HEK293 (cell line): ENCODE results near the gene ARTN.

Experiments used
- ELK4 ChIP-seq: IDR thresholded peaks from 2 replicates; pipeline ENCODE4 v1.6.1; 2011; ENCODE audit warnings: mild to moderate bottlenecking, low read depth, low read length, borderline replicate concordance
- HOXA7 ChIP-seq: sonication (generic); formaldehyde crosslinking; IDR thresholded peaks from 2 replicates; pipeline ENCODE4 v1.8.1; 2022; ENCODE audit warnings: missing genetic modification reagents, borderline replicate concordance
- HOXD13 ChIP-seq: sonication (generic); formaldehyde crosslinking; IDR thresholded peaks from 2 replicates; pipeline ENCODE4 v1.8.0; 2022; ENCODE audit warnings: missing genetic modification reagents, borderline replicate concordance
- MEIS1 ChIP-seq: sonication (generic); formaldehyde crosslinking; IDR thresholded peaks from 2 replicates; pipeline ENCODE4 v1.8.1; 2022; ENCODE audit warnings: missing genetic modification reagents, mild to moderate bottlenecking, borderline replicate concordance
- OSR2 ChIP-seq: fragments of 450-650 bp; formaldehyde crosslinking; IDR thresholded peaks from 2 replicates; pipeline ENCODE4 v1.5.1; 2016; ENCODE audit warnings: missing biosample characterization, missing genetic modification characterization
- REPIN1 ChIP-seq: fragments of 450-650 bp; formaldehyde crosslinking; IDR thresholded peaks from 2 replicates; pipeline ENCODE4 v1.5.1; 2017; ENCODE audit warnings: missing biosample characterization, missing genetic modification characterization, low read depth
- SP3 ChIP-seq: fragments of 450-650 bp; formaldehyde crosslinking; IDR thresholded peaks from 2 replicates; pipeline ENCODE4 v1.5.1; 2016; ENCODE audit warnings: missing biosample characterization, missing genetic modification characterization
- ZBTB48 ChIP-seq: fragments of 450-650 bp; formaldehyde crosslinking; IDR thresholded peaks from 2 replicates; pipeline ENCODE4 v1.5.1; 2016; ENCODE audit warnings: missing biosample characterization, missing genetic modification characterization
- ZBTB49 ChIP-seq: fragments of 450-650 bp; formaldehyde crosslinking; IDR thresholded peaks from 2 replicates; pipeline ENCODE4 v1.5.1; 2016; ENCODE audit warnings: missing biosample characterization, missing genetic modification characterization, low read depth
- ZBTB6 ChIP-seq: fragments of 450-650 bp; formaldehyde crosslinking; IDR thresholded peaks from 2 replicates; pipeline ENCODE4 v1.5.1; 2017; ENCODE audit warnings: missing biosample characterization, missing genetic modification characterization
- ZBTB7A ChIP-seq: fragments of 450-650 bp; formaldehyde crosslinking; IDR thresholded peaks from 2 replicates; pipeline ENCODE4 v1.5.1; 2016; ENCODE audit warnings: low read depth, missing biosample characterization, missing genetic modification characterization
- ZNF121 ChIP-seq: fragments of 450-650 bp; formaldehyde crosslinking; IDR thresholded peaks from 2 replicates; pipeline ENCODE4 v1.5.1; 2016; ENCODE audit warnings: missing biosample characterization, missing genetic modification characterization
- ZNF248 ChIP-seq: fragments of 450-650 bp; formaldehyde crosslinking; IDR thresholded peaks from 2 replicates; pipeline ENCODE4 v1.5.1; 2017; ENCODE audit warnings: missing biosample characterization, missing genetic modification characterization
- ZNF274 ChIP-seq, 2 experiments: fragments of 200-500 bp in 1 of 2; fragments of 450-650 bp in 1 of 2; sonication (Bioruptor generic) in 1 of 2; formaldehyde crosslinking in 1 of 2; IDR thresholded peaks; 2 replicates each; pipeline versions ENCODE4 v1.5.1 to v1.6.1; 2014 to 2016; ENCODE audit warnings: borderline replicate concordance in 1 of 2, inconsistent platforms in 1 of 2, low read length in 1 of 2, missing biosample characterization in 1 of 2, missing genetic modification characterization in 1 of 2
- ZNF335 ChIP-seq: fragments of 450-650 bp; formaldehyde crosslinking; conservative IDR thresholded peaks from 2 replicates; pipeline ENCODE4 v1.5.1; 2016; ENCODE audit warnings: missing biosample characterization, missing genetic modification characterization
- ZNF433 ChIP-seq: fragments of 450-650 bp; formaldehyde crosslinking; IDR thresholded peaks from 2 replicates; pipeline ENCODE4 v1.5.1; 2016; ENCODE audit warnings: missing biosample characterization, missing genetic modification characterization, low read depth
- ZNF48 ChIP-seq: fragments of 450-650 bp; formaldehyde crosslinking; IDR thresholded peaks from 2 replicates; pipeline ENCODE4 v1.5.1; 2016; ENCODE audit warnings: missing biosample characterization, missing genetic modification characterization
- ZNF521 ChIP-seq: fragments of 450-650 bp; formaldehyde crosslinking; IDR thresholded peaks from 2 replicates; pipeline ENCODE4 v1.5.1; 2017; ENCODE audit warnings: missing biosample characterization, mild to moderate bottlenecking, missing genetic modification characterization
- ZNF544 ChIP-seq: fragments of 450-650 bp; formaldehyde crosslinking; IDR thresholded peaks from 2 replicates; pipeline ENCODE4 v1.5.0; 2017; ENCODE audit warnings: missing biosample characterization, missing genetic modification characterization
- ZNF558 ChIP-seq: fragments of 450-650 bp; formaldehyde crosslinking; IDR thresholded peaks from 2 replicates; pipeline ENCODE4 v1.5.1; 2016; ENCODE audit warnings: missing biosample characterization, missing genetic modification characterization
- ZNF600 ChIP-seq: fragments of 450-650 bp; formaldehyde crosslinking; IDR thresholded peaks from 2 replicates; pipeline ENCODE4 v1.5.1; 2016; ENCODE audit warnings: missing biosample characterization, missing genetic modification characterization
- ZNF626 ChIP-seq: fragments of 450-650 bp; sonication (Bioruptor Pico); formaldehyde crosslinking; IDR thresholded peaks from 2 replicates; pipeline ENCODE4 v1.5.1; 2018; ENCODE audit warnings: missing biosample characterization, missing genetic modification characterization, inconsistent platforms
- ZNF776 ChIP-seq: fragments of 450-650 bp; formaldehyde crosslinking; IDR thresholded peaks from 2 replicates; pipeline ENCODE4 v1.5.0; 2017; ENCODE audit warnings: missing biosample characterization, missing genetic modification characterization, borderline replicate concordance
- ZNF791 ChIP-seq: fragments of 450-650 bp; formaldehyde crosslinking; IDR thresholded peaks from 2 replicates; pipeline ENCODE4 v1.5.1; 2016; ENCODE audit warnings: missing biosample characterization, missing genetic modification characterization
- TF ChIP-seq, protein P1 (sequence below): fragments of 450-650 bp; formaldehyde crosslinking; conservative IDR thresholded peaks from 2 replicates; pipeline ENCODE4 v1.5.1; 2016; ENCODE audit warnings: low read depth, missing biosample characterization, missing genetic modification characterization
- TF ChIP-seq, protein P2 (sequence below): fragments of 450-650 bp; formaldehyde crosslinking; IDR thresholded peaks from 2 replicates; pipeline ENCODE4 v1.5.1; 2017; ENCODE audit warnings: missing biosample characterization, missing genetic modification characterization

Gene ARTN

GRCh38 chr1:43974443-43975248 is 41.0 kb downstream of the ARTN start, which contains the start of gene ATP6V0B (continued):
- TF ChIP-seq ZBTB48 (tag by site-specific recombination) (peak; percentile 56), ZNF791 (tag by site-specific recombination) (no peak), SP3 (tag by site-specific recombination) (peak; percentile 76), ZNF48 (tag by site-specific recombination) (no peak), ZNF776 (tag by site-specific recombination) (no peak), ZBTB49 (tag by site-specific recombination) (no peak), ELK4 (no peak), MEIS1 (CRISPR knock-in tag) (no peak), ZNF600 (tag by site-specific recombination) (peak; percentile 57), HOXD13 (no peak), ZBTB6 (tag by site-specific recombination) (peak; percentile 66; the same call in 1 of the 2 replicates), ZNF433 (tag by site-specific recombination) (no peak), ZNF558 (no peak), HOXA7 (CRISPR knock-in tag) (no peak), ZNF121 (tag by site-specific recombination) (0 out of 2 replicates have a peak, but pooled peaks have one; percentile 8), REPIN1 (tag by site-specific recombination) (no peak), ZNF335 (peak; percentile 96), ZNF274 (IDR thresholded peaks at IDR 0.05; ENCODE audit: low read length) (no peak), ZNF274 (tag by site-specific recombination; IDR thresholded peaks at IDR 0.05; ENCODE audit: borderline replicate concordance) (no peak), ZNF544 (tag by site-specific recombination) (no peak), ZNF626 (tag by site-specific recombination) (no peak), ZBTB7A (tag by site-specific recombination) (no peak), OSR2 (no peak), ZNF521 (tag by site-specific recombination) (no peak), ZNF248 (tag by site-specific recombination) (no peak)
- TF ChIP-seq, protein P1, sequence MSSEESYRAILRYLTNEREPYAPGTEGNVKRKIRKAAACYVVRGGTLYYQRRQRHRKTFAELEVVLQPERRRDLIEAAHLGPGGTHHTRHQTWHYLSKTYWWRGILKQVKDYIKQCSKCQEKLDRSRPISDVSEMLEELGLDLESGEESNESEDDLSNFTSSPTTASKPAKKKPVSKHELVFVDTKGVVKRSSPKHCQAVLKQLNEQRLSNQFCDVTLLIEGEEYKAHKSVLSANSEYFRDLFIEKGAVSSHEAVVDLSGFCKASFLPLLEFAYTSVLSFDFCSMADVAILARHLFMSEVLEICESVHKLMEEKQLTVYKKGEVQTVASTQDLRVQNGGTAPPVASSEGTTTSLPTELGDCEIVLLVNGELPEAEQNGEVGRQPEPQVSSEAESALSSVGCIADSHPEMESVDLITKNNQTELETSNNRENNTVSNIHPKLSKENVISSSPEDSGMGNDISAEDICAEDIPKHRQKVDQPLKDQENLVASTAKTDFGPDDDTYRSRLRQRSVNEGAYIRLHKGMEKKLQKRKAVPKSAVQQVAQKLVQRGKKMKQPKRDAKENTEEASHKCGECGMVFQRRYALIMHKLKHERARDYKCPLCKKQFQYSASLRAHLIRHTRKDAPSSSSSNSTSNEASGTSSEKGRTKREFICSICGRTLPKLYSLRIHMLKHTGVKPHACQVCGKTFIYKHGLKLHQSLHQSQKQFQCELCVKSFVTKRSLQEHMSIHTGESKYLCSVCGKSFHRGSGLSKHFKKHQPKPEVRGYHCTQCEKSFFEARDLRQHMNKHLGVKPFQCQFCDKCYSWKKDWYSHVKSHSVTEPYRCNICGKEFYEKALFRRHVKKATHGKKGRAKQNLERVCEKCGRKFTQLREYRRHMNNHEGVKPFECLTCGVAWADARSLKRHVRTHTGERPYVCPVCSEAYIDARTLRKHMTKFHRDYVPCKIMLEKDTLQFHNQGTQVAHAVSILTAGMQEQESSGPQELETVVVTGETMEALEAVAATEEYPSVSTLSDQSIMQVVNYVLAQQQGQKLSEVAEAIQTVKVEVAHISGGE (tag by site-specific recombination), result peak; percentile 91
- TF ChIP-seq, protein P2, sequence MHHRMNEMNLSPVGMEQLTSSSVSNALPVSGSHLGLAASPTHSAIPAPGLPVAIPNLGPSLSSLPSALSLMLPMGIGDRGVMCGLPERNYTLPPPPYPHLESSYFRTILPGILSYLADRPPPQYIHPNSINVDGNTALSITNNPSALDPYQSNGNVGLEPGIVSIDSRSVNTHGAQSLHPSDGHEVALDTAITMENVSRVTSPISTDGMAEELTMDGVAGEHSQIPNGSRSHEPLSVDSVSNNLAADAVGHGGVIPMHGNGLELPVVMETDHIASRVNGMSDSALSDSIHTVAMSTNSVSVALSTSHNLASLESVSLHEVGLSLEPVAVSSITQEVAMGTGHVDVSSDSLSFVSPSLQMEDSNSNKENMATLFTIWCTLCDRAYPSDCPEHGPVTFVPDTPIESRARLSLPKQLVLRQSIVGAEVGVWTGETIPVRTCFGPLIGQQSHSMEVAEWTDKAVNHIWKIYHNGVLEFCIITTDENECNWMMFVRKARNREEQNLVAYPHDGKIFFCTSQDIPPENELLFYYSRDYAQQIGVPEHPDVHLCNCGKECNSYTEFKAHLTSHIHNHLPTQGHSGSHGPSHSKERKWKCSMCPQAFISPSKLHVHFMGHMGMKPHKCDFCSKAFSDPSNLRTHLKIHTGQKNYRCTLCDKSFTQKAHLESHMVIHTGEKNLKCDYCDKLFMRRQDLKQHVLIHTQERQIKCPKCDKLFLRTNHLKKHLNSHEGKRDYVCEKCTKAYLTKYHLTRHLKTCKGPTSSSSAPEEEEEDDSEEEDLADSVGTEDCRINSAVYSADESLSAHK (tag by site-specific recombination), result peak; percentile 6; the same call in 1 of the 2 replicates
